Stimulated activated naive CD8-positive, alpha-beta T cell treated with anti-CD3 and anti-CD28 coated beads, Interleukin-15, Interleukin-2, amounts not matched to agents 100 ng/mL and 50 ng/mL, for 24 hours (primary cell): ENCODE measurements around the gene SCARF2.
"Not testable (repeated sequence)": the region's sequence is repeated elsewhere in the genome, so short reads cannot be mapped to it uniquely, and the experiment has no call there.

Source experiments
- H3K27ac Mint-ChIP-seq: one replicate; pipeline ENCODE4 v1.8.0; 2021; ENCODE audit warnings: mild to moderate bottlenecking, mixed read lengths
- H3K27me3 Mint-ChIP-seq: one replicate; pipeline ENCODE4 v1.8.0; 2021; ENCODE audit warnings: mixed read lengths
- H3K36me3 Mint-ChIP-seq: one replicate; pipeline ENCODE4 v1.8.0; 2021; ENCODE audit warnings: low read depth, mixed read lengths
- H3K4me1 Mint-ChIP-seq: one replicate; pipeline ENCODE4 v1.8.0; 2021; ENCODE audit warnings: low read depth, mixed read lengths
- H3K4me3 Mint-ChIP-seq: one replicate; pipeline ENCODE4 v1.8.0; 2021; ENCODE audit warnings: mild to moderate bottlenecking, mixed read lengths
- H3K9me3 Mint-ChIP-seq: one replicate; pipeline ENCODE4 v1.8.0; 2021; ENCODE audit warnings: mixed read lengths

SCARF2 gene

GRCh38 chr22:20453222-20453621 is 15.6 kb upstream of the SCARF2 start:
- no peak overlapping the region for H3K4me3 Mint-ChIP-seq
- peaks cover 11% of the 10 kb centered on the region for H3K36me3 Mint-ChIP-seq
- no peaks in the 10 kb centered on the region for H3K9me3 Mint-ChIP-seq
- H3K27ac Mint-ChIP-seq, result no peak overlapping the region
- peaks cover 11% of the 10 kb centered on the region for H3K4me1 Mint-ChIP-seq
- no peaks in the 10 kb centered on the region for H3K27me3 Mint-ChIP-seq

GRCh38 chr22:20451920-20452319 is 14.3 kb upstream of the SCARF2 start:
- H3K27me3 Mint-ChIP-seq, result no peaks in the 10 kb centered on the region
- peaks cover 11% of the 10 kb centered on the region for H3K36me3 Mint-ChIP-seq
- H3K4me3 Mint-ChIP-seq, result no peak overlapping the region
- H3K4me1 Mint-ChIP-seq, result peaks cover 11% of the 10 kb centered on the region
- no peaks in the 10 kb centered on the region for H3K9me3 Mint-ChIP-seq
- no peak overlapping the region for H3K27ac Mint-ChIP-seq

GRCh38 chr22:20451129-20451778 is 13.6 kb upstream of the SCARF2 start:
- H3K27ac Mint-ChIP-seq, H3K4me3 Mint-ChIP-seq, H3K27me3 Mint-ChIP-seq, H3K9me3 Mint-ChIP-seq, H3K4me1 Mint-ChIP-seq: not testable (repeated sequence)
- peaks cover 11% of the 10 kb centered on the region for H3K36me3 Mint-ChIP-seq

- Mint-ChIP-seq H3K9me3 (no peaks in the 10 kb centered on the region), H3K27me3 (no peaks in the 10 kb centered on the region), H3K36me3 (peaks cover 4% of the 10 kb centered on the region), H3K4me3 (no peak overlapping the region), H3K27ac (no peak overlapping the region), H3K4me1 (peaks cover under 1% of the 10 kb centered on the region)
Measured at GRCh38 chr22:20450551-20450906, 12.9 kb upstream of the SCARF2 start.

GRCh38 chr22:20449819-20450550 is 12.4 kb upstream of the SCARF2 start:
- no peak overlapping the region for H3K4me3 Mint-ChIP-seq
- H3K27ac Mint-ChIP-seq, result no peak overlapping the region

GRCh38 chr22:20448630-20449029 is 11.0 kb upstream of the SCARF2 start:
- Mint-ChIP-seq H3K4me3 (no peak overlapping the region), H3K4me1 (no peaks in the 10 kb centered on the region), H3K36me3 (peaks cover 10% of the 10 kb centered on the region)

More at GRCh38 chr22:20449819-20450550, 12.4 kb upstream of the SCARF2 start:
- Mint-ChIP-seq H3K36me3 (peaks cover 4% of the 10 kb centered on the region), H3K27me3 (no peaks in the 10 kb centered on the region), H3K4me1 (no peaks in the 10 kb centered on the region), H3K9me3 (no peaks in the 10 kb centered on the region)

GRCh38 chr22:20446383-20446970 is 8.9 kb upstream of the SCARF2 start:
- Mint-ChIP-seq H3K36me3 (peaks cover 15% of the 10 kb centered on the region), H3K4me3 (no peak overlapping the region), H3K27me3 (no peaks in the 10 kb centered on the region), H3K27ac (no peak overlapping the region), H3K4me1 (no peaks in the 10 kb centered on the region), H3K9me3 (no peaks in the 10 kb centered on the region)

More at GRCh38 chr22:20448630-20449029, 11.0 kb upstream of the SCARF2 start:
- Mint-ChIP-seq H3K9me3 (no peaks in the 10 kb centered on the region), H3K27me3 (no peaks in the 10 kb centered on the region), H3K27ac (no peak overlapping the region)

- Mint-ChIP-seq H3K36me3 (peaks cover 15% of the 10 kb centered on the region), H3K4me1 (no peaks in the 10 kb centered on the region), H3K4me3 (no peak overlapping the region), H3K27me3 (no peaks in the 10 kb centered on the region), H3K27ac (no peak overlapping the region), H3K9me3 (no peaks in the 10 kb centered on the region)
Measured at GRCh38 chr22:20444325-20444724, 6.7 kb upstream of the SCARF2 start.

- Mint-ChIP-seq H3K27me3 (peaks cover 7% of the 10 kb centered on the region), H3K27ac (no peak overlapping the region), H3K4me1 (no peaks in the 10 kb centered on the region), H3K4me3 (no peak overlapping the region), H3K36me3 (peaks cover 15% of the 10 kb centered on the region), H3K9me3 (no peaks in the 10 kb centered on the region)
Measured at GRCh38 chr22:20442485-20443284, 5.1 kb upstream of the SCARF2 start.

- H3K27me3 Mint-ChIP-seq, result peaks cover 12% of the 10 kb centered on the region
- H3K4me3 Mint-ChIP-seq, result no peak overlapping the region
- H3K4me1 Mint-ChIP-seq, result peaks cover 4% of the 10 kb centered on the region
- no peaks in the 10 kb centered on the region for H3K9me3 Mint-ChIP-seq
- H3K36me3 Mint-ChIP-seq, result peaks cover 15% of the 10 kb centered on the region
- H3K27ac Mint-ChIP-seq, result no peak overlapping the region
Measured at GRCh38 chr22:20441631-20442484, 4.2 kb upstream of the SCARF2 start.

GRCh38 chr22:20440637-20441591 is 3.3 kb upstream of the SCARF2 start:
- Mint-ChIP-seq H3K4me1 (peaks cover 7% of the 10 kb centered on the region), H3K27me3 (peaks cover 17% of the 10 kb centered on the region), H3K4me3 (no peak overlapping the region), H3K27ac (no peak overlapping the region), H3K36me3 (peaks cover 15% of the 10 kb centered on the region), H3K9me3 (no peaks in the 10 kb centered on the region)

- peaks cover 7% of the 10 kb centered on the region for H3K4me1 Mint-ChIP-seq
- H3K27ac Mint-ChIP-seq, result no peak overlapping the region
- H3K36me3 Mint-ChIP-seq, result peaks cover 15% of the 10 kb centered on the region
- H3K9me3 Mint-ChIP-seq, result no peaks in the 10 kb centered on the region
- peaks cover 26% of the 10 kb centered on the region for H3K27me3 Mint-ChIP-seq
- H3K4me3 Mint-ChIP-seq, result no peak overlapping the region
Measured at GRCh38 chr22:20439928-20440575, 2.4 kb upstream of the SCARF2 start.

GRCh38 chr22:20439556-20439927 is 1.9 kb upstream of the SCARF2 start:
- Mint-ChIP-seq H3K27ac (no peak overlapping the region), H3K36me3 (peaks cover 12% of the 10 kb centered on the region), H3K27me3 (peaks cover 31% of the 10 kb centered on the region), H3K4me1 (peaks cover 7% of the 10 kb centered on the region), H3K9me3 (no peaks in the 10 kb centered on the region), H3K4me3 (no peak overlapping the region)
